DND-41 (cell line): ENCODE results near the gene SH3TC1.

Experiments used
- ATAC-seq: fragments of 200-7000 bp; cut with Tn5 transposase; 3 replicates; pipeline ENCODE4 v1.9.1; 2021; ENCODE audit warnings: low read depth; ENCODE audit not compliant: insufficient read depth
- DNase-seq: peaks from one replicate; pipeline ENCODE4 v3.0.0-alpha.2; 2020
- H2AFZ ChIP-seq: 2 replicates; pipeline ENCODE4 v1.6.0; 2012; ENCODE audit warnings: low read depth, low read length
- H3K27ac ChIP-seq: 2 replicates; pipeline ENCODE4 v1.5.1; 2012; ENCODE audit warnings: low read length, inconsistent platforms
- H3K27me3 ChIP-seq: fragments of 200-600 bp; sonication (generic); 2 replicates; pipeline ENCODE4 v1.6.0; 2012; ENCODE audit warnings: low read length, mild to moderate bottlenecking, inconsistent platforms; ENCODE audit not compliant: insufficient read depth, poor library complexity
- H3K36me3 ChIP-seq: 2 replicates; pipeline ENCODE4 v1.5.1; 2012; ENCODE audit warnings: low read length, inconsistent platforms; ENCODE audit not compliant: insufficient read depth
- H3K4me1 ChIP-seq: 2 replicates; pipeline ENCODE4 v1.5.1; 2012; ENCODE audit warnings: mild to moderate bottlenecking, low read length; ENCODE audit not compliant: insufficient read depth
- H3K4me2 ChIP-seq: 2 replicates; pipeline ENCODE4 v1.6.0; 2012; ENCODE audit warnings: mild to moderate bottlenecking, moderate library complexity, low read length, inconsistent platforms; ENCODE audit not compliant: insufficient read depth
- H3K4me3 ChIP-seq, 2 experiments: fragments of 200-600 bp in 1 of 2; shearing (Covaris generic) in 1 of 2; 2 replicates each; pipeline ENCODE4 v1.5.1; 2012 to 2016; ENCODE audit warnings: inconsistent platforms in 2 of 2, low read length in 2 of 2, mild to moderate bottlenecking in 2 of 2, low read depth in 1 of 2, moderate library complexity in 1 of 2
- H3K79me2 ChIP-seq: 2 replicates; pipeline ENCODE4 v1.6.0; 2012; ENCODE audit warnings: low read length, inconsistent platforms; ENCODE audit not compliant: insufficient read depth
- H3K9ac ChIP-seq: 2 replicates; pipeline ENCODE4 v1.6.0; 2012; ENCODE audit warnings: low read depth, mild to moderate bottlenecking, inconsistent platforms, low read length, moderate library complexity
- H3K9me3 ChIP-seq: 2 replicates; pipeline ENCODE4 v1.5.1; 2012; ENCODE audit warnings: low read length, moderate library complexity, mild to moderate bottlenecking, inconsistent platforms; ENCODE audit not compliant: insufficient read depth, severe bottlenecking
- H4K20me1 ChIP-seq: 2 replicates; pipeline ENCODE4 v1.6.0; 2012; ENCODE audit warnings: low read length; ENCODE audit not compliant: insufficient read depth
- CTCF ChIP-seq: IDR thresholded peaks from 2 replicates; pipeline ENCODE4 v1.5.1; 2012; ENCODE audit warnings: borderline replicate concordance, low read length, moderate library complexity, mild to moderate bottlenecking; ENCODE audit not compliant: poor library complexity, severe bottlenecking; ENCODE audit errors: extremely low read depth
- EZH2 ChIP-seq: IDR thresholded peaks from 3 replicates; pipeline ENCODE4 v1.6.1; 2012; ENCODE audit warnings: borderline replicate concordance, low read depth, mild to moderate bottlenecking, moderate library complexity, low read length, inconsistent platforms; ENCODE audit not compliant: severe bottlenecking

The SH3TC1 gene

GRCh38 chr4:8168232-8168631 is 30.9 kb upstream of the SH3TC1 start:
- Histone ChIP-seq H3K27me3 (no peaks in the 10 kb centered on the region), H2AFZ (no peak overlapping the region), H3K9ac (no peak overlapping the region), H3K36me3 (no peaks in the 10 kb centered on the region), H3K79me2 (no peaks in the 10 kb centered on the region), H4K20me1 (no peaks in the 10 kb centered on the region), H3K4me2 (no peak overlapping the region), H3K4me1 (no peaks in the 10 kb centered on the region), H3K27ac (no peak overlapping the region), H3K9me3 (peaks cover 7% of the 10 kb centered on the region), H3K4me3 (no peak overlapping the region)
- ATAC-seq, result no peak
- TF ChIP-seq EZH2, result no peak
- peak; percentile 50 for TF ChIP-seq CTCF
- DNase-seq, result no peak

GRCh38 chr4:8168832-8169598 is 30.1 kb upstream of the SH3TC1 start:
- no peaks in the 10 kb centered on the region for H3K79me2 ChIP-seq
- H2AFZ ChIP-seq, result no peak overlapping the region
- H3K4me1 ChIP-seq, result no peaks in the 10 kb centered on the region
- H3K27ac ChIP-seq, result no peak overlapping the region
- no peaks in the 10 kb centered on the region for H3K36me3 ChIP-seq
- H4K20me1 ChIP-seq, result no peaks in the 10 kb centered on the region
- TF ChIP-seq CTCF, result no peak
- H3K9me3 ChIP-seq, result peaks cover 7% of the 10 kb centered on the region
- DNase-seq (no peak), ATAC-seq (no peak)
- H3K9ac ChIP-seq, result no peak overlapping the region
- no peak overlapping the region for H3K4me3 ChIP-seq
- H3K4me2 ChIP-seq, result no peak overlapping the region
- H3K27me3 ChIP-seq, result no peaks in the 10 kb centered on the region

GRCh38 chr4:8169763-8170162 is 29.3 kb upstream of the SH3TC1 start:
- no peaks in the 10 kb centered on the region for H4K20me1 ChIP-seq
- H2AFZ ChIP-seq, result no peak overlapping the region
- peaks cover 7% of the 10 kb centered on the region for H3K9me3 ChIP-seq
- DNase-seq (no peak), ATAC-seq (no peak)
- H3K9ac ChIP-seq, result no peak overlapping the region
- no peaks in the 10 kb centered on the region for H3K79me2 ChIP-seq
- H3K36me3 ChIP-seq, result no peaks in the 10 kb centered on the region
- no peak overlapping the region for H3K4me3 ChIP-seq
- TF ChIP-seq CTCF, result no peak
- no peak for TF ChIP-seq EZH2
- no peaks in the 10 kb centered on the region for H3K27me3 ChIP-seq
- H3K4me2 ChIP-seq, result no peak overlapping the region
- H3K4me1 ChIP-seq, result no peaks in the 10 kb centered on the region
- H3K27ac ChIP-seq, result no peak overlapping the region

GRCh38 chr4:8170341-8170740 is 28.7 kb upstream of the SH3TC1 start:
- Histone ChIP-seq H3K36me3 (no peaks in the 10 kb centered on the region), H3K4me3 (no peak overlapping the region), H4K20me1 (no peaks in the 10 kb centered on the region), H3K4me1 (no peaks in the 10 kb centered on the region), H2AFZ (no peak overlapping the region), H3K27me3 (no peaks in the 10 kb centered on the region), H3K27ac (no peak overlapping the region), H3K4me2 (no peak overlapping the region), H3K9me3 (peaks cover 7% of the 10 kb centered on the region), H3K9ac (no peak overlapping the region), H3K79me2 (no peaks in the 10 kb centered on the region)
- TF ChIP-seq EZH2, result no peak
- TF ChIP-seq CTCF, result no peak
- DNase-seq (no peak), ATAC-seq (no peak)
